Body of pancreas (tissue), 4 donors: ENCODE measurements around the gene KDM1B. TPM values are rescaled to one million over a fixed set of nuclear protein-coding genes. Genes with fewer than 3 reads are reported as not detected.

Experiments used
- ATAC-seq: fragments of 150-250 bp; one replicate; pipeline ENCODE4 v1.9.1; 2016
- DNase-seq, 4 donors: peaks; one replicate each; pipeline ENCODE4 v3.0.0-alpha.2; 2019
- H3K27ac ChIP-seq, 4 donors: fragments of 200-600 bp; sonication (generic); 1 replicate in 3 of 4; 2 replicates in 1 of 4; pipeline versions ENCODE4 v1.5.1 to v1.6.1; 2016 to 2019; ENCODE audit warnings: mild to moderate bottlenecking in 1 of 4, mixed read lengths in 1 of 4, moderate library complexity in 1 of 4
- H3K27me3 ChIP-seq, 2 donors: fragments of 200-600 bp; sonication (generic); one replicate each; pipeline ENCODE4 v1.6.0; 2016; ENCODE audit warnings: mild to moderate bottlenecking in 1 of 2
- H3K36me3 ChIP-seq, 2 donors: fragments of 200-600 bp; sonication (generic); replicated peaks in 1 of 2; 2 replicates each; pipeline ENCODE4 v1.5.1; 2016; ENCODE audit warnings: low read depth in 2 of 2; ENCODE audit not compliant: insufficient read depth in 1 of 2
- H3K4me1 ChIP-seq: fragments of 200-600 bp; sonication (generic); one replicate; pipeline ENCODE4 v1.6.0; 2016
- H3K4me3 ChIP-seq, 2 donors: fragments of 200-600 bp; sonication (generic); 1 replicate in 1 of 2; 2 replicates in 1 of 2; pipeline ENCODE4 v1.5.1; 2016 to 2019
- H3K9me3 ChIP-seq, 3 donors: fragments of 200-600 bp; sonication (generic); 1 replicate in 2 of 3; 2 replicates in 1 of 3; pipeline ENCODE4 v1.5.1; 2016
- POLR2A ChIP-seq, 3 donors: fragments of 450-650 bp; IDR thresholded peaks; one replicate each; pipeline ENCODE4 v1.6.1; 2016; ENCODE audit warnings: antibody characterized with exemption in 3 of 3, mild to moderate bottlenecking in 2 of 3
- WGBS, 2 donors: methylation state at CpG; one replicate each; pipeline ENCODE4 v1.1.5; 2017; 5-methylcytosine and 5-hydroxymethylcytosine counted together
- intact Hi-C: fragments of 100-400 bp; cut with DNase I; formaldehyde crosslinking; loops from one replicate; pipeline ENCODE4 v1.15.1; 2023
- total RNA-seq, 2 donors: library from RNA; depleted of rRNA; stranded (reverse); fragments of >200 nt; gene quantifications; one replicate each; pipeline ENCODE4 v1.1.0, GENCODE V29; 2016
- TF ChIP-seq, protein P1 (sequence below), 7 experiments: fragments of 450-650 bp in 4 of 7; fragments of 200-600 bp in 3 of 7; sonication (generic) in 3 of 7; IDR thresholded peaks; one replicate each; pipeline ENCODE4 v1.5.1; 2016 to 2019; ENCODE audit warnings: antibody characterized with exemption in 7 of 7

The KDM1B gene
- total RNA-seq, 2 donors from 2014 or later = 4.6 to 12.7 TPM

DNA sequence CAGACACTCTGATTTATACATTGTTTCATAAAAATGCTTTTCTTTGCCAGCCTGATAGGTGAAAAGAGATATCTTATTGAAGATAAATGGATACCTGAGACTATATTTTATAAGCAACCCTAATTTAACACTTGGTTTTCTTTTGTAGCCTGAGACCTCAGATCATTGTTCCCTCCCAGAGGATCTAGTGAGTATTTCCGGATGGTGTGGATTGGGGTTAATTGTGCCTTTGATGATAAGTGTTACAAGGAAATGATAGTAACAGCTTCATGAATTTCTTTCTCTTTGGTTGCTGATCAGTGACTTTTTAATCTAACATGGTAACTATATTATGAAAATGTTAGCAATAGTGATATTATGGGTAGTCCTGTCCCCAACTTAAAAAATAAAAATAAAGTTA is 30.4 kb downstream of the KDM1B start:
- Histone ChIP-seq H3K27me3 (no peaks in the 10 kb centered on the region), H3K9me3 (no peaks in the 10 kb centered on the region), H3K27ac (no peak overlapping the region), H3K36me3 (no peaks in the 10 kb centered on the region), H3K4me1 (peaks cover 4% of the 10 kb centered on the region), H3K4me3 (no peak overlapping the region)
- ATAC-seq (no peak), DNase-seq (no peak)
- TF ChIP-seq, protein P1, sequence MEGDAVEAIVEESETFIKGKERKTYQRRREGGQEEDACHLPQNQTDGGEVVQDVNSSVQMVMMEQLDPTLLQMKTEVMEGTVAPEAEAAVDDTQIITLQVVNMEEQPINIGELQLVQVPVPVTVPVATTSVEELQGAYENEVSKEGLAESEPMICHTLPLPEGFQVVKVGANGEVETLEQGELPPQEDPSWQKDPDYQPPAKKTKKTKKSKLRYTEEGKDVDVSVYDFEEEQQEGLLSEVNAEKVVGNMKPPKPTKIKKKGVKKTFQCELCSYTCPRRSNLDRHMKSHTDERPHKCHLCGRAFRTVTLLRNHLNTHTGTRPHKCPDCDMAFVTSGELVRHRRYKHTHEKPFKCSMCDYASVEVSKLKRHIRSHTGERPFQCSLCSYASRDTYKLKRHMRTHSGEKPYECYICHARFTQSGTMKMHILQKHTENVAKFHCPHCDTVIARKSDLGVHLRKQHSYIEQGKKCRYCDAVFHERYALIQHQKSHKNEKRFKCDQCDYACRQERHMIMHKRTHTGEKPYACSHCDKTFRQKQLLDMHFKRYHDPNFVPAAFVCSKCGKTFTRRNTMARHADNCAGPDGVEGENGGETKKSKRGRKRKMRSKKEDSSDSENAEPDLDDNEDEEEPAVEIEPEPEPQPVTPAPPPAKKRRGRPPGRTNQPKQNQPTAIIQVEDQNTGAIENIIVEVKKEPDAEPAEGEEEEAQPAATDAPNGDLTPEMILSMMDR (IDR thresholded peaks at IDR 0.05) = no peak
- no peak for TF ChIP-seq POLR2A (IDR thresholded peaks at IDR 0.05)
- WGBS, 2 donors = 74 to 90% methylated on average over 1 of the region's 1 CpG
- intact Hi-C loops = no loop called here

DNA sequence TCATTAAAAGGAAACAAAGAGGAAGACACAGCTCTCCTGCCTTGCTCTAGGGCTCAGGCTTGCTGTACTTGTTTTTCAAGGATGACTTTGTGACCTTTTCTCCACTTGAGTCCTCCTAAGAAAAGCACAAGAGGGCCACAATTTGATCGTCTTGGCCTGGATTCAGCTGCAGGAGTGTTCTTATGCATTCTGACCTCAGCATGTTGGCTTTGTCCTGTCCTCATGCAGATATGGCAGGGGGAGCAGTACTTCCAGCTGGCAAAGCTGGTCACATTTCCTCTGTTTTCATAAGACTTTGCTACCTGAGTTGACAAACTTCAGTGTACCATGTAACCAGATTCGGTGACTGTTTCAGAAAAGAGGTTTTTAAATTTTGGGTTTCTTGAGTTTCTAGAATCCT is 30.8 kb downstream of the KDM1B start:
- H3K36me3 ChIP-seq = no peaks in the 10 kb centered on the region
- intact Hi-C loops = no loop called here
- TF ChIP-seq POLR2A (IDR thresholded peaks at IDR 0.05) = no peak
- TF ChIP-seq, protein P1 (IDR thresholded peaks at IDR 0.05) = no peak
- H3K4me1 ChIP-seq = peaks cover 4% of the 10 kb centered on the region
- no peaks in the 10 kb centered on the region for H3K27me3 ChIP-seq
- H3K27ac ChIP-seq = no peak overlapping the region
- H3K9me3 ChIP-seq = no peaks in the 10 kb centered on the region
- DNase-seq = peak in 3 of 4 donors; percentile 16 to 44 (median 22)
- H3K4me3 ChIP-seq = no peak overlapping the region
- no peak for ATAC-seq
- WGBS, 2 donors = 18 to 51% methylated on average over 2 of the region's 2 CpGs

DNA sequence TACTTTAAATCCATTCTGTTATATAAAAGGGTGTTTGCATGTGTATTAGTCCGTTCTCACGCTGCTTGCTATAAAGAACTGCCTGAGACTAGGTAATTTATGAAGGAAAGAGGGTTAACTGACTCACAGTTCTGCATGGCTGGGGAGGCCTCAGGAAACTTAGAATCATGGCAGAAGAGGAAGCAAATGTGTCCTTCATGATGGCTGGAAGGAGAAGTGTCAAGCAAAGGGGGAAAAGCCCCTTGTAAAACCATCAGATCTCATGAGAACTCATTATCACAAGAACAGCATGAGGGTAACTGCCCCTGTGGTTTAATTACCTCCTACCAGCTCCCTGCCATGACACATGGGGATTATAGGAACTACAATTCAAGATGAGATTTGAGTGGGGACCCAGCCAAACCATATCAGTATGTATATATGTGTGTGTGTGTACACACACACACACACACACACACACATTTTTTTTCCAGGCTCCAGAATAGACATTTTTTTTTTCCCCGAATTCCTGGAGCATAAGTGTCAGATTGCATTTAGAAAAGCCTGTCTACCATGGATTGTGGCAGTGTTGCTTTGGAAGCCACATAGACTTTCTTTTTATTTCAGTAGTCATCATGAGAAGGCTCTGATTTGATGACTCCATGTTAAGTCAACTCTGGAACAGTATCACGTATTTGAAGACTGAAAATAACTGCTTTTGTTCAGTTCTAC is 31.5 kb downstream of the KDM1B start:
- peaks cover 4% of the 10 kb centered on the region for H3K4me1 ChIP-seq
- H3K27ac ChIP-seq = no peak overlapping the region
- no peak for DNase-seq

DNA sequence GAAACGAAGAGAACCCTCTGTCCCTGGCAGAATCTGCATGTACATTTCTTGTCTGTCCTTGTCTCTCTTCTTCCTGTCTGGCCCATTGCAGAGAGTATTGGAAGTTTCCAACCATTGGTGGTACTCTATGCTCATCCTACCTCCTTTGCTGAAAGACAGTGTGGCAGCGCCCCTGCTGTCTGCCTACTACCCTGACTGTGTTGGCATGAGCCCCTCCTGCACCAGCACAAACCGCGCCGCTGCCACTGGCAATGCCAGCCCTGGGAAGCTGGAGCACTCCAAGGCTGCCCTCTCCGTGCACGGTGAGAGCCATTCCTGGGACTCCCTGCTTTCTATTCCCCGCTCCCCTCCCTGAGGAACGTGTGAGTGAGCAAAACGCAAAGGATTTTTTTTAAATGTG is 32.5 kb downstream of the KDM1B start:
- no peak for ATAC-seq
- Histone ChIP-seq H3K27me3 (no peaks in the 10 kb centered on the region), H3K36me3 (no peaks in the 10 kb centered on the region), H3K4me1 (peaks cover 4% of the 10 kb centered on the region), H3K4me3 (no peak overlapping the region), H3K27ac (no peak overlapping the region), H3K9me3 (no peaks in the 10 kb centered on the region)
- 90 to 91% methylated on average over 10 of the region's 10 CpGs for WGBS, 2 donors
- no peak for DNase-seq
- intact Hi-C loops = no loop called here
- TF ChIP-seq POLR2A (IDR thresholded peaks at IDR 0.05) = no peak
- TF ChIP-seq, protein P1 (IDR thresholded peaks at IDR 0.05) = no peak

More for the DNA sequence above, 31.5 kb downstream of the KDM1B start:
- no peaks in the 10 kb centered on the region for H3K9me3 ChIP-seq
- H3K27me3 ChIP-seq = no peaks in the 10 kb centered on the region
- WGBS, 2 donors = 88 to 89% methylated on average over 4 of the region's 4 CpGs
- no peaks in the 10 kb centered on the region for H3K36me3 ChIP-seq
- no peak for ATAC-seq
- no peak overlapping the region for H3K4me3 ChIP-seq
- no peak for TF ChIP-seq POLR2A (IDR thresholded peaks at IDR 0.05)
- TF ChIP-seq, protein P1 (IDR thresholded peaks at IDR 0.05) = no peak
- intact Hi-C loops = no loop called here

DNA sequence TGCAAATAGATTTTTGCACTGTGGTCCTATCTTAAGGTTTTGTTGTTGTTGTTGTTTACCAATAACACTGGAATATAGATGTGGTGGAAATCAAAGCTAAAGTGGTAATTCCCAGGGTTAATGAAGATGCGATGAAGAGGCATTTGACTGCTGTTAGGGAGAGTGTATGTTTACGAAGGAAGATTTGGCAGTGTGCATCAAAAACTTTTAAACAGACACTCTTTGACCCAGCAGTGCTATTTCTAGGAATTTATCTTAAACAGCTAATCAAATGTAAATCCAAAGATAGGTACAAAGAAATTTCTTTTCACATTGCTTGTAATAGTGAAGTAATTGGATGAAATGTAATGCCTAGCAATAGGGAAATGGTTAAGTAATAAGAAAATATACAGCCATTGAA is 34.0 kb downstream of the KDM1B start:
- Histone ChIP-seq H3K27me3 (no peaks in the 10 kb centered on the region), H3K27ac (no peak overlapping the region), H3K4me3 (no peak overlapping the region), H3K36me3 (no peaks in the 10 kb centered on the region), H3K9me3 (no peaks in the 10 kb centered on the region), H3K4me1 (no peaks in the 10 kb centered on the region)
- 95 to 100% methylated on average over 2 of the region's 2 CpGs for WGBS, 2 donors
- no peak for ATAC-seq
- intact Hi-C loops = no loop called here
- TF ChIP-seq, protein P1 (IDR thresholded peaks at IDR 0.05) = no peak
- no peak for DNase-seq
